AG10803 (cell line): Measurements from ENCODE around the gene IRF4.

Experiments
- DNase-seq: peaks from one replicate; pipeline ENCODE4 v3.0.0; 2010; ENCODE audit warnings: low read depth
- H3K4me3 ChIP-seq: 2 replicates; pipeline ENCODE4 v1.5.1; 2011; ENCODE audit warnings: mild to moderate bottlenecking, low read length, control low read depth
- CTCF ChIP-seq: conservative IDR thresholded peaks from 2 replicates; pipeline ENCODE4 v1.5.1; 2011; ENCODE audit warnings: mild to moderate bottlenecking, low read length, control low read depth, inconsistent platforms

Gene IRF4

DNA sequence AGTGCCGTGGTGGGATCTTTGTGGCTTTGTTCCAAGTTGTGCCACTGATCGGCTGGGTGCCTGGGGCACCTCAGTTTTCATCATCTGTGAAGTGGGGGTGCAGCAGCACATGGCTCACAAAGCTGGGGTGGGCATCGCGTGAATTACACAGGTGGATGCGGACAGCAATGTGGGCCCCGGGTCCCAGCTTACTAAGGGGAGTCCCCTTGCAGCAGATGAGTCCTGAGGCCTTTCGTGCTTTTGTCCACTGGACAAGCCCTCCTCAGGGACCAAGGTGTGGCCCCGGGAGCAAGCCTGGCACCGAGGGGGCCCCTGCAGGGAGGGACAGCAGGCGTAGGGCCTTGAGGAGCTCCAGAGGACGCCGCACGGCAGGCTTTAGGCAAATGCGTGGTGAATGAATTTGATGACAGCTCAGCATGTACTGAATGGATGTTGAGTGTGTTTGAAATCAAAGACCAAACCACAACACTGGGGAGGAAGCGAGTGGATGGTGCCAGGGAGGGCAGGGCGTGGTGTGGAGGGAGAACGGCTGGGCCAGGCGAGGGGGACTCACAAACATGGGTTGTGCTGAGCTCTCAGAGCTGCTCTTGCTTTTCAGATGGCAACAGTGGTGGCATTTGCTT lies 53.2 kb downstream of the IRF4 start:
- no peak for DNase-seq
- H3K4me3 ChIP-seq, result no peak overlapping the region
- no peak for TF ChIP-seq CTCF

GRCh38 chr6:445571-446417 lies 54.2 kb downstream of the IRF4 start:
- DNase-seq, result no peak
- no peak overlapping the region for H3K4me3 ChIP-seq
- TF ChIP-seq CTCF, result no peak

DNA sequence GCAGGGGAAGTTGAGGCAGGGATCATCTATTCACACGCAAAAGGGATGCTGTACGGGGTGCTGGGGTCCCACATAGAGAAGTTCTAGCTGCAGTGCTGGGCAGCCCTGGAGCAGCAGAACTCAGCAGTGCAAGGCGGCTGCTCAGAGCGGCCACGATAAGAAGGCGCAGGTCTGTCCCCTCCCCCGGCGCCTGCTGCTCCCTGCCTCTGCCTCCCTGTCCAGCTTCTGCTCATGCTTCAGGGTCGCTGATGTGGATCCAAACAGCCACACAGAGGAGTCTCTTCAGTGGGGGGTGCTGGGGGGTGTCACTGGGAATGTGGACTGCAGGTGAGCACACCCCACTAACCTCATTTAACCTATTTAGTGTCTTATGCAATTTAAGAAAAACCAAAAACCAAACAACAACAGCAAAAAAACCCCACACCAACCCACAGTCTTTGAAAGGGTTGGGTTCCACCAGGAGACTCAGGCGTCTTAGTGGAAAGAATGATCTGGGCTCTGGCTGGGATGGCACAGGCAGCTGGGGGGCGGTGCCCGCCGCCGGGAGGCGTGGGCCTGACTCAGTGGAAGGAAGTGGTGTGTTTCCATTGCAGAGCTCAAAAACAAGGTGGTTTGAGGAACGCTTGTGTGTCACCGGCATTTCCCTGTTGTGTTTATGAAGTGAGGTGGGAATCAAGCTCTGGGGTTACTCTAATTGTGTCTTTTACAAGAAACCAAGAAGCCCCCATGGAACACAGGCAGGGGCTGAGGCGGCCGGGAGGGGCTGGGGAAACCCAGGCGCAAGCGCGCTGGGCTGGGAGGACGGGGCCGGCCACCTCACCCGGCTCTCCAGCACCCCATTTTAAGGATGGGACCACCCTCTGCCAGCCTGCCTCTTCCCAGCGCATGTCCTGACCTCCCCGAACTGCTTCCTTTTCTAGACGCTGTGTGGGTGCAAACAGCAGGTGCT lies 55.1 kb downstream of the IRF4 start:
- DNase-seq, result no peak
- TF ChIP-seq CTCF, result no peak
- no peak overlapping the region for H3K4me3 ChIP-seq

DNA sequence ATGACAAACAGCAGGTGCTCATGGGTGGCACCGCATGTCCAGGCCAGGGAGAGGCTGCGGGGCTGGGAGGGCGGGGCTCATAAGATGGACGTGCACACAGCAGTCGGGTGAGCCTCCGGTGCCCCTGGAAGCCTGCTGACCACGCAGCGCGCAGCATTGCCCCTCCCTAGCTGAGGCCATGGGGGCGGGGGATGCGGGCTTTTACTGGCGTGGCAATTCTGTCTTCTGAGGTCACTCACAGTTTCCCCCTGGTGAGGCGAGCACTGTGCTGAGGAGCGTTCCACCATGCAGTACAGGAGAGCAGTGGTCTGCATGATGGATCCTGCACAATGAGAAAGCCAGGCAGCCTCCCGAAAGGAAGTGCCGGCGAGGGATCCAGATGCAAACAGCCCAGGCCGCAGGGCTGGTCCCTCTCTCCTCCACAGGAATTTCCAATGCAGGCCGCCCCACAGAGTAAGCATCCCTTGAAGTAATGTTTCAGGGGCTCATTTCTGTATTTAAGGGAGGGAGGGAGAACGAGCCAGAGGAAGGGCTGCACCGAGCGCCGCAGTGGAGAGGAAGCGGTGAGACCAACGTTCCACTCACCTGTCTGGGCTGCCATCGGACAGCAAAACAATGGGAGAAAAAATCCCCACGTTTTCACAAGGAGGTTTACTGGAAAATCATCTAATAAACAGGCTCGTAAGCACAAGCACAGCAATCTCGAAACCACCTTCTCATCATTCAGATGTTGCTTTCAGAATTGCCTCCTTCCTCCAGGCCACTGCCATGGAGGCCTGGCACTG lies 56.0 kb downstream of the IRF4 start:
- no peak overlapping the region for H3K4me3 ChIP-seq
- TF ChIP-seq CTCF, result no peak
- DNase-seq, result no peak

DNA sequence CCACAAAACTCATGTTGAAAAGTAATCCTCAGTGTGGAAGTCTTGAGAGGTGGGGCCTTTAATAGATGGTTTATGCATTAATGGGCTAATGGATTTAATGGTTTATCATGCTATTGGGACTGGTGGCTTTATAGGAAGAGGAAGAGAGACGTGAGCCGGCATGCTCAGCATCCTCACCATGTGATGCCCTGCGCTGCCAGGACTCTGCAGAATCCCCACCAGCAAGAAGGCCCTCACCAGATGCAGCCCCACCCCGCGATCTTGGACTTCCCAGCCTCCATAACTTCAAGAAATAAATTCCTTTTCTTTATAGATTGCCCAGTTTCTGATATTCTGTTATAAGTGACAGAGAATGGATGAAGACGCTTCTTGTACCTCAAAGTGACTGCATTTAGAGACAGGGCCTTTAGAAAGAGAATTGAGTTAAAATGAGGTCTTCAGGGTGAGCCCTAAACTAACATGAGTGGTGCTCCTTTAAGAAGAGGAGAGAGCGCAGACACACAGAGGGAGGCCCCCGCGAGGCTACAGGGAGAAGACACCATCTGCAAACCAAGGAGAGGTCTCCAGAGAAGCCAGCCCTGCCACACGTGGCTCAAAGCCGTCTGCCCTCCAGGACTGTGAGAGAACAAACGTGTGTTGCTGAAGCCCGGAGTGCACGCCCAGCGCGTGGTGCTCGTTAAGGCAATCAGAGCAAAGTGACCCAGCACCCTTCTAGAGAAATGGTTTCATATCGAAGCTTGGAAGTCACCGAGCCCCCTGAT lies 56.9 kb downstream of the IRF4 start:
- DNase-seq, result no peak
- no peak overlapping the region for H3K4me3 ChIP-seq
- no peak for TF ChIP-seq CTCF

DNA sequence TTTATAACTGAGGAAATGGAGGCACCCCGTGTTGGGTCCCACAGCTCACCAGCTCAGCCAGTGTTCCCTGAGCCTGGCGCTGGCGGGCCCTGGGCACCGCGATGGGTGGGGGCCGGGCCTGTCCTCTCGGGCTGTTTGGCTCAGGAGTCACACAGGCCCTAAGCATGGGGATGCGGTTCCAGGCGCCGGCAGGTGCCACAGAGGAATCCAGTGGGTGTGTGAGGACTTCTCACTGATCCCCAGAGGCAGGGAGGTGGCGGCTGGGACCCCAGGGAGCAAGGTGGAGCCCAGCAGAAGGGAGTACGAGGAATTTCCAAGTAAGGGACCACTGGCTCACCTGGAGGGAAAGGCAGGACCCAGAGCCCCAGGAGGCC lies 57.5 kb downstream of the IRF4 start:
- no peak for TF ChIP-seq CTCF
- H3K4me3 ChIP-seq, result no peak overlapping the region
- DNase-seq, result no peak
